Measurements from ENCODE around the gene PCED1A. TPM values are rescaled to one million over a fixed set of nuclear protein-coding genes. Genes with fewer than 3 reads are reported as not detected.
"Not testable (repeated sequence)": the region's sequence is repeated elsewhere in the genome, so short reads cannot be mapped to it uniquely, and the experiment has no call there.

The PCED1A gene
- total RNA-seq, 6 donors from 2014 or later, result 28.7 to 185 (median 49.1) TPM

DNA sequence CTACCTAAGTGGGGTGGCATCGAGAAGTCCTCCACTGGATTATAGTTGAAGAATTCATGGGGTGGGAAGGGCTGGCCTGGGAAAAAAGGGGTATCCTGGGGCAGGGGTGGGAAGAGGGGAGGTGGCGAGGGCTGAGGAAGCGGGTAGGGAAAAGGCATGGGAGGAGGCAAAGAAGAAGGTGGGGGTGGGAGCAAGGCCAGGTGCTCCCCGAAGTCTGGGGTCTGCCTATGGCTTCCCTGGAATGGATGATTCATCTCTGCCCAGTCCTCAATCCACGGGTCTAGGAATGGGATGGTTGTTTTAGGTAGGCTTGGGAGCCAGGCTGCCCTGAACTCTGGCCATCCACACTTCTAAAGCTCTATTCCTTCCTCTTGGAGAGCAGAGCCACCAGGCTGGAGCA is 4.4 kb downstream of the PCED1A start:
- TF ChIP-seq POLR2AphosphoS5 (IDR thresholded peaks at IDR 0.05) (no peak), CTCF (IDR thresholded peaks at IDR 0.05) (no peak), EP300 (IDR thresholded peaks at IDR 0.05) (no peak), POLR2A (IDR thresholded peaks at IDR 0.05) (no peak)
- WGBS, 2 donors, result 86 to 91% methylated on average over 5 of the region's 5 CpGs
- Histone ChIP-seq H3K27ac (no peak overlapping the region), H3K4me1 (peaks cover 11 to 17% (median 13%) of the 10 kb centered on the region in 4 donors), H3K9me3 (no peaks in the 10 kb centered on the region), H3K36me3 (peaks cover 0 to 17% (median 3%) of the 10 kb centered on the region in 4 donors), H3K4me3 (no peak overlapping the region), H3K27me3 (no peaks in the 10 kb centered on the region)
- DNase-seq, result no peak
- no peak for ATAC-seq (ENCODE audit: low FRiP score in 2 of 2)

DNA sequence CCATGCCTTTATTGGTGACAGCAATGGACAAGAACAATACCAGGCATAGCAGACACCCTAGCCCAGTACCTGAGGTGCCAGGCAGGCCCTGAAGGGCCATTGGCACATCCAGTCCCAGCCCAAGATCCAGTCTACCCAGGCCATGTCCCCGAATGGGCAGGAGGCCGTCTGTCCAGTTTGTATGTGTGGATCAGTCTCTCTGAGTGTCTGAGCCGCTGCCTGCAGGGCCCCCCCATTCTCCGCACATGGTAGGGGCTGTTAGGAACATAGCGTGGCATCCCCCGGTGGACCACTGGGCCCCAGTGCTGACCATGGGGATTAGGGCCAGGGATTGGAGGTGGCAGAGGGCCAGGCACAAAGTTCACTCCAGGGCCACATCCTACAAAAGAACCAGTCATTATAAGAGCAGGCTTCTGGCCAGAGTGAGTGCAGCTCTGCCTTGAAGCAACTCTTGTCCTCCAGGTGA is 5.1 kb downstream of the PCED1A start:
- Histone ChIP-seq H3K4me1 (peaks cover 11 to 17% (median 13%) of the 10 kb centered on the region in 4 donors), H3K27me3 (no peaks in the 10 kb centered on the region), H3K9me3 (no peaks in the 10 kb centered on the region), H3K27ac (no peak overlapping the region), H3K36me3 (peaks cover 0 to 17% (median 3%) of the 10 kb centered on the region in 4 donors), H3K4me3 (no peak overlapping the region)
- TF ChIP-seq POLR2A (IDR thresholded peaks at IDR 0.05) (no peak), CTCF (IDR thresholded peaks at IDR 0.05) (no peak), EP300 (IDR thresholded peaks at IDR 0.05) (no peak), POLR2AphosphoS5 (IDR thresholded peaks at IDR 0.05) (no peak)
- DNase-seq (peak in 1 of 2 donors; percentile 34), ATAC-seq (ENCODE audit: low FRiP score in 2 of 2) (no peak)
- WGBS, 2 donors, result 86 to 94% methylated on average over 3 to 6 of the region's 6 CpGs

DNA sequence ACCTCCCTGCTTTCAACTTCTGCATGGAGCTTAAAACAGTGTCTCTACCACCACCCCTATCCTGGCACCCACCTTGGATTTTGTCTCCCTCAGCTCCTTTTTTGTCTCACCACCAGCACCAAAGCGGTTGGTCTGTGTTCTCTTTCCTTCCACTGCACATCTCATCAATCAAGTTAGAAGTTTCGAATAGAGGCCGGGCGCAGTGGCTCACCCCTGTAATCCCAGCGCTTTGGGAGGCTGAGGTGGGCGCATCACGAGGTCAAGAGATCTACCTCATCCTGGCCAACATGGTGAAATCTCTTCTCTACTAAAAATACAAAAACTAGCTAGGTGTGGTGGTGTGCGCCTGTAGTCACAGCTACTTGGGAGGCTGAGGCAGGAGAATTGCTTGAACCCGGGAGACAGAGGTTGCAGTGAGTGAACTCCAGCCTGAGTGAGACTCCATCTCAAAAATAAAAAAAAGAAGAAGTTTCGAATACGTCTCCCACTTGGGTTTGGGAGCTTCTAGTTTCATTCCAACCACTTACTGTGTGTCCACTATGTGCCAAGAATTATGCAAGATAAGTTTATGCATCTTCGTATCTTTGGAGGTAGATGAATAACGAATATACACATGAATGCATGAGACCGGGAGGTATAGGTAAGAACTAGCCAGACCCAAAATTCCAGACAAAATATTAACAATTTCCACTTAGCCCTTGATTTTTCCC is 5.9 kb downstream of the PCED1A start:
- WGBS, 2 donors, result 92 to 96% methylated on average over 14 of the region's 14 CpGs
- Histone ChIP-seq H3K36me3 (peaks cover 0 to 17% (median 3%) of the 10 kb centered on the region in 4 donors), H3K27ac (no peak overlapping the region), H3K9me3 (no peaks in the 10 kb centered on the region), H3K4me3 (no peak overlapping the region), H3K4me1 (peaks cover 5 to 10% (median 6%) of the 10 kb centered on the region in 4 donors), H3K27me3 (no peaks in the 10 kb centered on the region)
- TF ChIP-seq POLR2A (IDR thresholded peaks at IDR 0.05) (no peak), CTCF (IDR thresholded peaks at IDR 0.05) (no peak), POLR2AphosphoS5 (IDR thresholded peaks at IDR 0.05) (no peak), EP300 (IDR thresholded peaks at IDR 0.05) (no peak)
- no peak for DNase-seq
- no peak for ATAC-seq (ENCODE audit: low FRiP score in 2 of 2)

DNA sequence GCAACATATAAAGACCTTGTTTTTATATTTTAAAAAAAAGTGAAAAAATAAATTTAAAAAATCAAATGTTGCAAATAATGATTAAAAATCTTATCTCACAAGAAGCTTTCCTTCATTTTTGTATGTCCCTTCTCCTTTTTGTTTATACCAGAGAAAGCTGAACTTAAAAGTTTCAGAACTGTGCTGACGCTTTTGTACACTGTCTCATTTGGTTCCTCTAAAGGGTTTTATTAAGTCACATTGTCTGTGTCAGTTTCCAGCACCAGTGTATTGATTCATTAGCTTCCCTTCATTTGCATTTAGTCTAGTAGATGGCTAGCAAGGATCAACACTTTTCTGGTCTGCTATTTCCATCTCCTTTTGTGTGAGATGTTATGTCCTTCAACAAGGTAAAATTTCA is 6.7 kb downstream of the PCED1A start:
- Histone ChIP-seq H3K36me3 (peaks cover 0 to 17% (median 3%) of the 10 kb centered on the region in 4 donors), H3K27ac (no peak overlapping the region), H3K4me3 (no peak overlapping the region), H3K9me3 (no peaks in the 10 kb centered on the region), H3K27me3 (no peaks in the 10 kb centered on the region), H3K4me1 (peaks cover 0 to 4% (median 3%) of the 10 kb centered on the region in 4 donors)
- ATAC-seq (ENCODE audit: low FRiP score in 2 of 2) (no peak), DNase-seq (no peak)
- TF ChIP-seq CTCF (IDR thresholded peaks at IDR 0.05) (no peak), POLR2AphosphoS5 (IDR thresholded peaks at IDR 0.05) (no peak), POLR2A (IDR thresholded peaks at IDR 0.05) (no peak), EP300 (IDR thresholded peaks at IDR 0.05) (no peak)
- 64 to 90% methylated on average over 1 of the region's 1 CpG for WGBS, 2 donors

DNA sequence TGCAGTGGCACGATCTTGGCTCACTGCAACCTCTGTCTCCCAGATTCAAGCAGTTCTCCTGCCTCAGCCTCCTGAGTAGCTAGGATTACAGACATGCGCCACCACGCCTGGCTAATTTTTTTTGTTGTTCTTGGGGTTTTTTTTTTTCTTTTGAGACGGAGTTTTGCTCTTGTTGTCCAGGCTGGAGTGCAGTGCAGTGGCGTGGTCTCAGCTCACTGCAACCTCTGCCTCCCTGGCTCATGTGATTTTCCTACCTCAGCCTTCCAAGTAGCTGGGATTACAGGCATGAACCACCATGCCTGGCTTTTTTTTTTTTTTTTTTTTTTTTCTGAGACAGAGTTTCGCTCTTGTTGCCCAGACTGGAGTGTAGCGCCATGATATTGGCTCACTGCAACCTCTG is 9.2 kb downstream of the PCED1A start:
- 83 to 84% methylated on average over 7 of the region's 7 CpGs for WGBS, 2 donors
- not testable (repeated sequence) for H3K4me1 ChIP-seq; DNase-seq; H3K4me3 ChIP-seq; H3K9me3 ChIP-seq; H3K36me3 ChIP-seq; H3K27me3 ChIP-seq; H3K27ac ChIP-seq; ATAC-seq (ENCODE audit: low FRiP score in 2 of 2)
